Activated CD8-positive, alpha-beta memory T cell treated with anti-CD3 and anti-CD28 coated beads for 36 hours (primary cell): ENCODE data around the gene CCDC63. TPM values are rescaled to one million over a fixed set of nuclear protein-coding genes. Genes with fewer than 3 reads are reported as not detected.

Source experiments
- CTCF ChIA-PET: fragments of 350-600 bp; sonication (Branson Sonifier 250); formaldehyde crosslinking; loops from one replicate; lab custom pipeline; 2021; ENCODE audit warnings: antibody characterized with exemption; lab: Charles Lee
- POLR2A ChIA-PET: fragments of 350-600 bp; sonication (Branson Sonifier 250); formaldehyde crosslinking; loops from one replicate; lab custom pipeline; 2021; ENCODE audit warnings: antibody characterized with exemption; lab: Charles Lee
- total RNA-seq, 2 experiments: library from RNA; stranded (reverse); gene quantifications; one replicate each; pipeline ENCODE4 v1.2.3, GENCODE V29; 2021

The CCDC63 gene
- total RNA-seq, 2 experiments from 2014 or later = not detected

DNA sequence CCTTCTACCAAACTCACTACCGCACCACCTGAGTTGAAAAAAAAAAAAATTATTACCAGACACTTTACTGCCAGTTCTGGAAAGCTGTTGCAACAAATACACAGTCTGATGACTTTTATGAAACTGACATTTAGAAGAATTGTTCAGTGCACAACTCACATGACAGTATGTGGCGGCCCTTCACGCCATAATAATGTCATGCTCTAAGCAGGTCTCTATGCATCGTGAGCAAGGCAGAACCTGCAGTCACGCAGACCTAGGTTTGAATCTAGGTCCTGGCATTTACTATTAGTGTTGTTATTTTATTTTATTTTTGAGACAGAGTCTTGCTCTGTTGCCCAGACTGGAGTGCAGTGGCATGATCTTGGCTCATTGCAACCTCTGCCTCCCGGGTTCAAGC, 65.5 kb downstream of the CCDC63 start:
- CTCF ChIA-PET = no interaction called here

DNA sequence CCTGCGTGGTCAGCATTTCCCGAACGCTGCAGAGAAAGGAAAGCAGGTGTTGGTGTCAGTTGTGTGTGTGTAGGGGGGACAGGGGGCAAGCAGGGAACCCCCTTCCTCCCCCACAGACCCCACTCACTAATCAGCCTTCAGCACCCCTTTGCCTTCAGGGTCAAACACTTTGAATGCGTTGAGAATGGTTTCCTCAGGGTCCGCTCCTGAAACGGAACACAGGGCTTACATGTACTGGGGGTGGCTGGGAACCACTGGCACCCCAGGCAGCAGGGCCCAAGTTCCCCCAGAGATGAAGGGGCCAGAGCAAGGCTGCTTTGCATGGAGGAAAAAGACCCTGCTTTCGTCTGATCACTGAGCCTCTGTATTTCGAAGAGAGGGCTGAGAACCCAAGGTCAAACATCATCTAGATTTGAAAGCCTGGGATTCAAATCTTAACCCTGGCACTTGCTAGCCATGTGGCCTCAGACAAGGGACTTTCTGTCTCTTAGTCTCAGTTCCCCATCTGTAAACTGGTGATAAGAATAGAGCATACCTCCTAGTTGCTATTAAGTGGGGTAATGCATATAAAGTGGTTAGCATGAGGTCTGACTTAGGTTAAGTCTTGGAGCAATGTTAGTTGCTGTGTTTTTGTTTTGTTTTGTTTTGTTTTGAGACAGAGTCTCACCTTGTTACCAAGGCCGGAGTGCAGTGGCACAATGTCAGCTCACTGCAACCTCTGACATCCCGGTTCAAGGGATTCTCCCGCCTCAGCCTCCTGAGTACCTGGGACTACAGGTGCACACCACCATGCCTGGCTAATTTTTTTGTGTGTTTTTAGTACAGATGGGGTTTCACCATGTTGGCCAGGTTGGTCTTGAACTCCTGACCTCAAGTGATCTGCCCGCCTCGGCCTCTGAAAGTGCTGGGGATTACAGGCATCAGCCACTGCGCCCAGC, 66.6 kb downstream of the CCDC63 start:
- ChIA-PET CTCF (no interaction called here), POLR2A (no interaction called here)

More for the DNA sequence above, 65.5 kb downstream of the CCDC63 start:
- POLR2A ChIA-PET = no interaction called here

DNA sequence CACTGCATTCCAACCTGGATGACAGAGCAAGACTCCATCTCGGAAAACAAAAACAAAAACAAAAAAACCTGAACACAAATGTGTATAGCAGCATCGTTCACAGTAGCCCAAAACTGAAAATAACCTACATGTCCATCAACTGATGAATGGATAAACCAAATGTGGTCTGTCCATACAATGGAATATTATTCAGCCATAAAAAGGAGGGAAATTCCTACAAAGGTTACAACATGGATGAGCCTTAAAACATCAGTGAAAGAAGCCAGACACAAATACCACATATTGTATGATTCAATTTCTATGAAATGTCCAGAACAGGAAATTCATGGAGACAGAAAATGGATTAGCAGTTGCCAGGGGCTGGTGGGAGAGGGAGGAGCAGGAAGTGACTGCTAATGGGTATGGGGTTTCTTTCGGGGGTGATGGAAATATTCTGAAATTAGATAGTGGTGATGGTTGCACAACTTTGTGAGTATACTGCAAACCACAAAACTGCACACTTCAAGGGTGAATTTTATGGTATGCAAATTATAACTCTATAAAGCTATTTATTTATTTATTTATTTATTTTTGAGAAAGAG, 69.6 kb downstream of the CCDC63 start:
- ChIA-PET CTCF (no interaction called here), POLR2A (no interaction called here)

DNA sequence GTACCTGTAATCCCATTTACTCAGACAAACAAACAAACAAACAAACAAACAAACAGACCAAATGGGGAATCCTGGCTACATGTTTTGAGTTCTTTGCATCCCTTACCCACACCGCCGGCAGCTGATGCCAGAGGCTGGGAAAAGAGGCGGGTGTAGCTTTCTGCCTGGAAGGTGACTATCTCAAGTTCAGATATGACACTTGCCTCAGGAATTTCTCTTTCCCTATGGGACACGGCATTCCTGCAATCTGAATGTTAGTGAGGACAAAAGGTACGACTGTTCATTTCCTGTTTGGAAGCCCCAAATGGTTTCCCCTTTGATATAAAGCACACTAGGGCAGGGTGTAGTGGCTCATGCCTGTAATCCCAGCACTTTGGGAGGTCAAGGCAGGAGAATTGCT, 70.7 kb downstream of the CCDC63 start:
- POLR2A ChIA-PET = no interaction called here
- CTCF ChIA-PET = no interaction called here

DNA sequence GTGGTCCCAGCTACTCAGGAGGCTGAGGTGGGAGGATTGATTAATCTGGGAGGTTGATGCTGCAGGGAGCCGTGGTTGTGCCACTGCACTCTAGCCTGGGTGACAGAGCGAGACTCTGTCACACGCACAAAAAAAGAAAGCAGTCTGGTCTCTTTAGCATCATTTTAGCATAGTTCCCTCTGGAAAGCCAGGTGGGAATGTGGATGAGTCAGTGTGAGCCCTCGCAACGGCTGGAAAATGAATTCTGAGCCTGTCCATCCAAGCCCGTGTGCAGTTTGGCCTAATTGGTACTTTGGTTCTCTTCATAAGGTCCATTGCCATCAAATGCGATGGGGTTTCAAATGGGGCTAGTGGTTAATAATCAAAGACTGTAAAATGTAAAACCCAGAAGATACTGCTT, 71.2 kb downstream of the CCDC63 start:
- POLR2A ChIA-PET = no interaction called here
- CTCF ChIA-PET = no interaction called here

DNA sequence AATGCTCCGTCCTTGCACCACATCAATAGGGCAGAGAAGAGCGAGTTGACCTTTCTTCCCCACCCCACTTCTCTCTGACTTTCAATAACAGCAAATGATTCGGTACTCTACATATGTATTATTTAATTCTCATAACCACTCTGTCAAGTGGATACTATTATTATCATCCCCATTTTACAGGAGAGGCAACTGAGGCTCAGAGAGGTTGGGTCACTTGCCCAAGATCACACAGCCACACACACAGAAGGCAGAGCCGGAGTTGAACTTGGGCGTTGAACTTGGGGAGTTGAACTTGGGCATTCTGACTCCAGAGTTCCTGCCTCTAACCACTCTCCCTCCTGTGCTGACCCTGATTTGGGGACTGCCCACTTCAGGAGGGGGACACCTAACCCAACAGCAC, 72.9 kb downstream of the CCDC63 start:
- ChIA-PET POLR2A (no interaction called here), CTCF (interaction anchor here (0.6 kb wide), 1 partner anchor 22 kb away, joined by 6 read pairs; no protein-coding TSS in a partner anchor)

DNA sequence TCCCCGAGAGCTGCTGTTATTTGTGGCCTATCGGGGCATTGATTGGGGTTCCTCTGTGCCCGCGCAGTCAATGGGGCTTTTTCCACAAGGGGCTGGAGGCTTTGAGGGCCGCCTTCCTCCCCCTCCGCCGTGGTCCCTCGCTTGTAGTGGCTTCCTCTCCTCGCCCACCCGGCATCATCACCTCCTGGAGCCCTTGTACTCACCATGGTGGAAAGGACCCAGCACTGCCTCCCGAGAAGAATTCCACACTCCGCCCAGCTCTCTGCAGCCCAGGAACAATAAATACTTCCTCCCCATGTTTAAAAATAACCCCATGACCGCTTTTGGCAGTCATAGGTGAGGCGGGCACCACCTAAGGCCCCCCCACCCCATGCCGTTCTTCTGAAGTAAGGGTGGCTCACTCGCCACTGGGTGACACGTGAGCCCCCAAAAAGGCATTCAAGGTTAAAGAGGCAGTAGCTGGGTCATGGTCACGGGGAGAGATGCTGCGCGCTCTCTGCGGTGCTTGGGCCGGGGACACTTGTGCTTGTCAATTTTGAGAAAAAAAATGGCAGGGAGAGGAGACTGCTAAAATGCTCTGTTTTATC, 73.6 kb downstream of the CCDC63 start, which contains the start of gene MYL2:
Gene MYL2, minus strand, starts transcription at position 256 of the 587 bp plus-strand sequence. Its CDS starts 50 bp downstream, at position 206.
- ChIA-PET POLR2A (no interaction called here), CTCF (no interaction called here)

DNA sequence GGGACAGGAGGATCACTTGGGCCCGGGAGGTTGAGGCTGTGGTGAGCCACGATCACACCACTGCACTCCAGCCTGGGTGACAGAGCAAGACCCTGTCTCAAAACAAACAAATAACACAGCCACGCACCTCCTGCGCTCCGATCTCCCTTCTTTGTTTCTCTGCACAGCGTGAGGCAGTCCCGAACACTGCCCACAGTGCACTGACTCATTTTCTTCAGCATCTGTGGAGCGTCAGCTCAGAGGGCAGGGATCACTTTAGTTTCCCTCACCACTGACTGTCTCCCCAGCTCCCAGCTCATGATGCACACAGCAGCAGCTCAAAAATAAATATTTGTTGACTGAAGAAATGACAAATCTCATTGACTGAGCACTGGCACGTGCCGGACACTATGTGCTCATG, 74.5 kb downstream of the CCDC63 start:
- POLR2A ChIA-PET = no interaction called here
- CTCF ChIA-PET = no interaction called here

DNA sequence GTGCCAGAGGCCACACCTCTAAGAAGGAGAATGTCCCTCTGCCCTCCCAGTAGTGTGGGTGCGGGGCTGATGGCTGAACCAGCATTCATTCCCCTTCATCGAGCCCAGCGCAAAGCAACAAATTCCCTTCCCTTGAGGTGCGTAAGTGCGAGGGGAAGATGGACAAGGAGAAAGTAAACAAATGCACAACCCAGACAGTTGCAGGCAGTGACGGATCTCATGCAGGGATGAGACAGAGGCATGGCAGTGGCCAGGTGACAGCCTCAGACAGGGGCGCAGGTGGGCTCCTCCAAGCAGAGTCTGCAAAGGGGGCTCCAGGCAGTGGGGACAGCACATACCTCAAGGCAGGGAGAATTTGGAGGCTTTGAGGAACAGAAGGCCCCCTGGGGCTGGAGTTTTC, 75.9 kb downstream of the CCDC63 start:
- ChIA-PET POLR2A (no interaction called here), CTCF (no interaction called here)

DNA sequence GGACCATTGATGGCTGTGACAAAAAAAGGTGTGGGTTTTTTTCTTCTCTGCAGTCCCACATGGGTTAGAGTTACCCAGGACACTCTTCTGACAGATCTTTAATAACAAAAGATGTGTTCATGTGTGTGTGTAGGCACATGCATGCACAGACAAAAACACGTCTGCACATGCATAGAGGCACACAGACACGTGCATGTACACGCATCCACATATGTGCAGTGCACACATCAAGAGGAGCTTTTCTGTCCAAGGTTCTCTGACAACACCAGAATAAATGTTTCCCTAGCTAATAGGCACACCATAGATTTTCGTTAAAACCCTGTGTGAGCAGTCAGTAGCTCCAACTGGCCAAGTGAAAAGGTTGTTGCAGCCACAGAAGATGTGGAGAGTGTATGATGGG, 76.4 kb downstream of the CCDC63 start:
- POLR2A ChIA-PET = no interaction called here
- CTCF ChIA-PET = no interaction called here

DNA sequence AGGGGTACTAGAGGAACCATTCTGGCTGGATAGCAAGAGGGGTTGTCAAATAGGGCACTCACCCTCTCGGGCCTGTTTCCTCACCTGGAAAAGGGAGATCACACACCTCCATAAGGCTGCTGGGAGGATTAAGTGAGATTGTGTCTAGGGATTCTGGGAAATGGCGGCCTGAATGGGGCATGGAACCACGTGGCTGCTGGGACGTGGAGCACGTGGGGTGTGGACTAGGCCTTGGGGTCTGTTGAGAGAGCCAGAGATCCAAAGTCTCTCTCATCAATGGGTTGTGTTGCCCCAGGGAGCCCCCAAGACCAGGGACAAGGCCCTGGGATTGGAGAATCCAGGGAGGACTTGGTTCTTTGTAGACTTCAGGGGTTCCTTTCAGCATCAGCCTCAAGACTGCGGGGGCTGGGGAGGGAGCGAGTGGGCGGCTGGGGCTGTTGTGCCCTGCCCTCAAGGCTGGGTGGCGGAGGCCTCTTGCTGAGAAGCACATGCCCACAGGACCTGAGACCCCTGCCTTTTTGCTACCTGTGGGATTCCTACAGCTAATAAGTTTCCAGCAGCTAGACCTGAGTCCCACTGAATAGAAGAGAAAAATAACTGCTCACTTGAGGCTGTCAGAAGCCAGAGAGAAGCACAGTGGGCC, 77.0 kb downstream of the CCDC63 start:
- CTCF ChIA-PET = no interaction called here
- POLR2A ChIA-PET = no interaction called here

DNA sequence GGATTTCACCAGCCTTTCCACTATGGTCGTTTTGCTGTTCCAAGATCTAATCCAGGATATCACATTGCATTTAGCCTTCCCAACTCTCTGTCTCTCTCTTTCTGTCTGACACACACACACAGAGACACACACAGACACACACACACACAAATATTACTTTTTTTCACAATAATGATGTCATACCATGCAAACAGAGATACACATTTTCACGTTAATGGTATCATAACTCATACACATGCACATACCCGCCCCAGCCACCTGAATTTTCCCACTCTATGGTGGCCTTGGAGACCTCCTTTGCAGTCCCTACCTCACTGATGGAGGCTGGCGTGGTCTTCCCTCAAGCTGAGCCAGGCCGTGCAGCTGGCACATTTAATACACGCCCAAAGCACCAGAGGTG, 80.8 kb downstream of the CCDC63 start:
- POLR2A ChIA-PET = no interaction called here

DNA sequence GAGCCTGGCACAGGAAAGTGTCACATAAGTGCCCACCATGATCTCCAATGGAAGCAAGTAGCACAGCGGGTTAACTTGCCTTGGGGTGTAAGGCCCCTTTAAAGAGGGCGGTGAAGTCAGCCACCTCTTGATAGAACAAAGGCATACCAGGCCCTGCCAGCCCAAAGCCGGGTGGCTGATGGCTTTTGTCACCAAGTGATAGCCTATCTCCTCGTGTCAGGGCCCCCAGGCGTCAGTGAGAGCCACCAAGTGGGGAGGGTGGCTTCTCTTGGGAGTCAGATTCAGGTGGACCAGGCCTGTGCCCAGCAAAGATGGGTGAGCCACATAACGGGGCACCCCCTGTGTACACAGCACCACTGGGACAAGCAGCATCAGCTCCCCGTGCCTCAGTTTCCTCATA, 81.9 kb downstream of the CCDC63 start:
- ChIA-PET POLR2A (no interaction called here), CTCF (no interaction called here)

More for the DNA sequence above, 80.8 kb downstream of the CCDC63 start:
- CTCF ChIA-PET = no interaction called here

DNA sequence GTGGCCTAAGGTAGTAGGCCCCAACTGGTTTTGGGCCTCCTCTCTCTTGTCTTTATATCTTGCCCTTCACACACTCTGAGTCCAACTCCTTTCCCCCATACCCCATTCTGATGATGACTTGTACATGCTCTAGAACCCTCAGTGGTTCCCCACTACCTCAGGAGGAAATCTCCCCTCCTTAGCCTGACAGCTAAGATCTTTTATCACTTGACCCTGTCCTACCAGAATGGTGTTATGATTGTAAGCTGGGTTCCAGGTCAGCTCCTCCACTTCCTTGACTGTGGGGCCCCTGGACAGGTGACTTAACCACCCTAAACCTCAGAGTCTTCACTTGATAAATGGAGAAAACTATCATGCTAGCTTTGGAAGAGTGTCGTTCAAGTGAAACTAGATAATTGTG, 83.0 kb downstream of the CCDC63 start:
- ChIA-PET CTCF (interaction anchor here (0.6 kb wide), 1 partner anchor 491 kb away, joined by 4 read pairs; no protein-coding TSS in a partner anchor), POLR2A (no interaction called here)

DNA sequence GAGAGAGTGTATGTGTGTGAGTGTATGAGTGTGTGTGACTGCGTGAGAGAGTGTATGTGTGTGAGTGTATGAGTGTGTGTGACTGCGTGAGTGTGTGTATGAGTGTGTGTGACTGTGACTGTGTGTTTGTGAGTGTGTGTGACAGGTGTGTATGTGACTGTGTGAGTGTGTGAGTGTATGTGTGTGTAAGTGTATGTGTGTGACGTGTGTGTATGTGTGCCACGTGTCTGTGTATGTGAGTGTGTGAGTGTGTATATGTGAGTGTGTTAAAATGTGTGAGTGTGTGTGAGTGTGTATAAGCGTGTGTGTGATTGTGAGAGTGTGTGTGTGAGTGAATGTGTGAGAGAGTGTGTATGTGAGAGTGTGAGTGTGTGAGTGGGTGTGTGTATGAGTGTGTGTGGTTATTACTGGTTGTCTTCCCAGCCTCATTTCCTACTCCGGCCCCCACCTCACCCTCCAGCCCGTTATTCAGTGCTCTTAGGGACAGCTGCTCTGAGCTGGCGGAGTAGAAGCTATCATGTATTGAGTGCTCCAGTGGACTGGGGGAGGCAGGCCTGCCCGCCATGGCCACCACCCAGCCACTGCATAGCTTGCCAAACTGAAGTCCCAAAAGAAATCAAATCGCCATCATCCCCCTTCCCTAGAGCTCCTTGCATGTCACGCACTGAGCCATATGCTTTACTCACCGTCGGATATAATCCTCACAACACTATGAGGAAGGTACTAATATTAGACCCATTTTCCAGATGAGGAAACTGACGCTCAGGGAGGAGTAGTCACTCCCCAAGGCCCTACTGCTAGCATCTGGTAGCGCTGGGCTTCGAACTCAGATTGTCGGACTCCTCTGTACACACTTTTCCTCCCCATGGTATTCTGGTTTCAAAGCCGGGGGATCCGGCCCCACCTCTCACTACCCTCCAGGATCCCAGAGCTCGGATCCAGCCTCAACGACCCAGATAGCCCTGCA, 83.8 kb downstream of the CCDC63 start:
- ChIA-PET CTCF (no interaction called here), POLR2A (no interaction called here)

DNA sequence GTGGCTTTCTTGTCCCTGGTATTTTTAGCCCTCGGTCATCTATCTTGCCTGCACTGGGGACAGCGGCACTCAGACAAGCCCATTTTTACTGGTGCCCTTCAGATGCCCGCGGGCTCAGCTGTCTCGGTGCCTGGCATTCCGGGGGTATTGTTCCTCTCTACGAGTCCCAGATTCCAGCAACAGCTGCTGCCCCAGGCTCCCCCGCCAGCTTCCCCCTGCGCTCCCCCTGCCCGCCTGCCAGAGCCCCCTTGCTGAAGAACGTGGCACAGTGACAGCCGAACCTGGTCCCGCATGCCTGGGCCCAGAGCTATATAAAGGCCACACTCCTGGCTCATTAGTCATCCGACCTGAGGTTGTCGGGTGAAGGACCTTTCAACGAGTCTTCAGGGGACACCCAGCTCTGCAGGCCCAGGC, 84.5 kb downstream of the CCDC63 start:
- POLR2A ChIA-PET = no interaction called here
- CTCF ChIA-PET = no interaction called here

DNA sequence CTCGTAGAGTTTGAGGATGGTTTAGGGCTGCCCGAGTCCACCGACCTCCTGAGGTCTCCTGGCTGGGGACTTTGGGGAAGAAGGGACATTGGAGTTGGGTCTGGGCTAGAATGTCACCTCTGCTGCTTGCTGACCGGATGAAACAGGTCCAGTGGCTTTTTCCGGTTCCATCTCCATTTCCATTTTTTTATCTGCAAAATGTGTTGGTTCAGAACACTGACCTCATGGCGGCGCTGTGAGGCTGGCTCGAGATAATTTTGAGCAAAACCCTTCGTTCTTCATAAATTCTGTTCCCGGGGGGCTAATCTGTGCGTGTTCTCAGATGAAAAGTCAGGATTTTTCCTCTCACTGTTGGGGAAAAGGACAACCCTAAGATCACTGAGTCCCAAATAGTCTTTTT, 85.3 kb downstream of the CCDC63 start:
- ChIA-PET CTCF (no interaction called here), POLR2A (no interaction called here)

DNA sequence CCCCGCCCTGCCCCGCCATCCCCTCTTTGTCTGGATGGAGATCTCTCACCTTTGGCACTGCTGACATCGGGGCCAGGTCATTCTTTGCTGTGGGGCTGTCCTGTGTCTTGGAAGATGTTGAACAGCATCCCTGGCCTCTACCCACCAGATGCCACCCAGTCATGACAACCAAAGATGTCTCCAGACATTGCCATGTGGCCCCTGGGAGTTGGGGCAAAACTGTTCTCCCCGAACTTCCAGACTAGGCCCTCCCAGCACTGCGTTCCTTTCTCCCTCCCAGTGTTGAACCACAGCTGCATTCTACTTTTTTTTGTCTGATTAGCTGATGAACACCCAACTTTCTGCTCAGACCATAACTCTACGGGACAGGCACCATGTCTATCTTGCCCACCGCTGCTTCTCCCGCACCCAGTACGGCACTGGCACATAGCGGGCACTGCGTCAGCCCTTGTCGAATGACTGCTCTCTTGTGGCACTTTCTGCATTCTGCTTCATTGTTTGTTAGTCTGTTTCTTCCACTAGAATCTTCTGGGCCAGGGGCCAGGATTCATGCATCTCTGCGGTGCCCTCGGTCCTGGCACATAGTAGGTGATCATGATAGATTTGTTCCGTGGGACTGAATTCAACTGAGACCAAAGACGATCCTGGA, 86.7 kb downstream of the CCDC63 start:
- ChIA-PET CTCF (interaction anchor here (0.5 kb wide), 1 partner anchor 88 kb away, joined by 3 read pairs; no protein-coding TSS in a partner anchor), POLR2A (no interaction called here)
